ENCODE data around the gene TSPAN7.

Gene TSPAN7

DNA sequence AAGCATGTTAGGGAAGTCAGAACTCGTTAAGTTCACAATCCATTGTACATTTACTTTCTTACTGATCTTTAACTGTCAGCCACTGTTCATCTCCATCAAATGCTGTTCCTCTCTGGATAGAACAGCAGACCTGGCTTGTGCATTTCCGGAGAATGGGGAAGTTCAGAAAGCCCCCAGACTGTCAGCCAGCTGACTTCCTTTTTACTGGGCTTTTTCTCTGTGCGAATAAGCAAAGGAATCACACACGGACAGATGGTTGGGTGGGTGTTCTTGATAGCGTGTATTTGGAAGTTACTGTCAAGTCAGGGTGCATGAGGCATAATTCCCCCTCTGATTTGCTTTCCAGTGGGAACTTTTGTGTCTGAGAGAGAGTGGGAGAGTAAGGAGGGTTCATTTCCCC lies 56.8 kb downstream of the TSPAN7 start:
- Histone ChIP-seq H3K27me3 (ENCODE audit: control insufficient read depth, insufficient read depth, low read length) (peaks cover 8% of the 10 kb centered on the region; the same call in 1 of the 2 replicates), H3K9ac (ENCODE audit: low read length) (no peak overlapping the region), H3K4me1 (ENCODE audit: control insufficient read depth, insufficient read depth, low read length) (no peaks in the 10 kb centered on the region), H3K4me3 (ENCODE audit: low read depth, low read length) (no peak overlapping the region), H3K9me3 (ENCODE audit: control insufficient read depth, insufficient read depth, low read depth, low read length) (no peaks in the 10 kb centered on the region), H3K27ac (ENCODE audit: low read depth, low read length) (no peak overlapping the region), H3K36me3 (ENCODE audit: control insufficient read depth, insufficient read depth, low read length) (no peaks in the 10 kb centered on the region)

DNA sequence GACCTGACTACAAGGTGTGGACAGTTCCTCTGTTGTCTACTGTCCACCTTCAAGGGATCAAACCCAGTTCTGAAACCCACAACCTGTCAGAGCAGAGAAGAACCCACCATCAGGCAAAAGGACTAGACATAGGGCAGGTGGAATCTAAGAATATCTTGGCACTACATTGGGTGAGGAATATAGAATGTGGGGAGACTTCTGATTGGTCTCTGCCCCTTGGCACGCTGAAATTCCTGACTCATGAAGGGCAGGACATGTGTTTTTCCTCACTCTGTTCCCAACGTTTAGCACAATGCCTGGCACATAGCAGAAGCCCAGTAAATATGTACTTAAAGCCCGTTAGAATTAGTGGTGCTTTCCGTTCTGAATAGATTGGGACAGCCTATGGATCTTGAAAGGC lies 59.3 kb downstream of the TSPAN7 start:
- Histone ChIP-seq H3K27me3 (ENCODE audit: control insufficient read depth, insufficient read depth, low read length) (peaks cover 13% of the 10 kb centered on the region; the same call in 1 of the 2 replicates), H3K4me3 (ENCODE audit: low read depth, low read length) (no peak overlapping the region), H3K36me3 (ENCODE audit: control insufficient read depth, insufficient read depth, low read length) (no peaks in the 10 kb centered on the region), H3K9ac (ENCODE audit: low read length) (no peak overlapping the region), H3K9me3 (ENCODE audit: control insufficient read depth, insufficient read depth, low read depth, low read length) (no peaks in the 10 kb centered on the region), H3K4me1 (ENCODE audit: control insufficient read depth, insufficient read depth, low read length) (no peaks in the 10 kb centered on the region), H3K27ac (ENCODE audit: low read depth, low read length) (no peak overlapping the region)

DNA sequence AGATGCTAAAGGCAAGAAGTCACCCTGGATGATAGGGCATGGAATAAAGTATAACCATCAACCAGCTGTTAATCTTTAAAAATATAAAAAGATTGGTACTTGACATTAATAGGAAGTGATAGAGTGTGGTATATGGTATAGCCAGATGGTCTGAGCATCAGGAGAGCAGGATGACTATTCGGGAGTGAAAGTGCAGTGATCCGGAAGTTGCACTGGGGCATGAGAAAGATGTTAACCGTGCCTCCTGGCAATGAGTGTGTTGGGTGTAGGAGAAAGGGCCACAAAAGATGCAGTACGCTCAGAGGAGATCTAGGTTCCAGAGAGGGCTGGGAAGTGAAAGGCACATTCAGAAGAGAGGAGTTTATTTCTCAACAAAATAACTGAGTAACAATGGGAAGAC lies 65.0 kb downstream of the TSPAN7 start:
- Histone ChIP-seq H3K36me3 (ENCODE audit: control insufficient read depth, insufficient read depth, low read length) (no peaks in the 10 kb centered on the region), H3K4me3 (ENCODE audit: low read depth, low read length) (no peak overlapping the region), H3K27me3 (ENCODE audit: control insufficient read depth, insufficient read depth, low read length) (peaks cover 12% of the 10 kb centered on the region; the same call in 1 of the 2 replicates), H3K9ac (ENCODE audit: low read length) (no peak overlapping the region), H3K4me1 (ENCODE audit: control insufficient read depth, insufficient read depth, low read length) (peaks cover 2% of the 10 kb centered on the region; the same call in 1 of the 2 replicates), H3K27ac (ENCODE audit: low read depth, low read length) (no peak overlapping the region), H3K9me3 (ENCODE audit: control insufficient read depth, insufficient read depth, low read depth, low read length) (no peaks in the 10 kb centered on the region)

DNA sequence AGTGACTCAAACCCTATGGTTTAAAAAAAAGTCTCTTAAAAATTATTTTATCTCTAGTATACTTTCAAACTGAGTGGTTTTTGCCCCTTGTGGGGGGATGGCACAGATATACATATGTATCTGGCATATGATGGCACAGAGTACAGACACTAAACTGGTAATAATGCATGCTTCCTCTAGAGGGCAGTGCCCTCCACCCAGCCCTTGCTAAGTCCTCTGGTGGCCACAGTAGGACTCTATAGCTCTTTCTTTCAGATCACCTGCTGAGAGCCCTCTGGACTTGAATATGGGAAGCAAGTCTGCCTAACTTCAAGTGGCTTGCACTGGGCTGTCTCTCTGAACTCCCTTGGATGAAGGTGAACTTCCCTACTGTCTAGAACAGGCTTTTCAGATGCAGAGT lies 66.3 kb downstream of the TSPAN7 start:
- no peak overlapping the region for H3K27ac ChIP-seq (ENCODE audit: low read depth, low read length)
- peaks cover 10% of the 10 kb centered on the region; the same call in 1 of the 2 replicates for H3K27me3 ChIP-seq (ENCODE audit: control insufficient read depth, insufficient read depth, low read length)
- no peak overlapping the region for H3K9ac ChIP-seq (ENCODE audit: low read length)
- H3K4me3 ChIP-seq (ENCODE audit: low read depth, low read length) = no peak overlapping the region
- no peaks in the 10 kb centered on the region for H3K36me3 ChIP-seq (ENCODE audit: control insufficient read depth, insufficient read depth, low read length)
- no peaks in the 10 kb centered on the region for H3K9me3 ChIP-seq (ENCODE audit: control insufficient read depth, insufficient read depth, low read depth, low read length)
- peaks cover 2% of the 10 kb centered on the region; the same call in 1 of the 2 replicates for H3K4me1 ChIP-seq (ENCODE audit: control insufficient read depth, insufficient read depth, low read length)

DNA sequence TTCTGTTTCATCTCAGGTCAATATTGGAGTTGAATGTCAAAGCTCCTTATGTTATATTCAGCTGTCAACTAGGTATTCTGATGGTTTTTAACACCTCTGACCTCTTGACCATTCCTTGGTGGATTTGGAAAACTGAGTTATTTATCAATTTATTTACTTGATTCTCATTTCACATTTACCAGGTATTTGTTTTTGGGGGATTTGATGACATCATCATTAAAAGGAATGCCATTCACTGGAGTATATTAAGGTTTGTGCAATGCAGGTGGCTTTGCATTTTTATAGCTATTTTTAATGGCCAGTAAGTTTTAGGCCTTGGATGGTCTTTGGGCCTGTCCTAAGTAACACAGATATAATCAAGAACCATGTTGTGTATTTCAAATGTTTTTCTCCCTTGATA lies 67.2 kb downstream of the TSPAN7 start:
- no peak overlapping the region for H3K27ac ChIP-seq (ENCODE audit: low read depth, low read length)
- H3K9ac ChIP-seq (ENCODE audit: low read length) = no peak overlapping the region
- no peaks in the 10 kb centered on the region for H3K9me3 ChIP-seq (ENCODE audit: control insufficient read depth, insufficient read depth, low read depth, low read length)
- peaks cover 7% of the 10 kb centered on the region; the same call in 1 of the 2 replicates for H3K27me3 ChIP-seq (ENCODE audit: control insufficient read depth, insufficient read depth, low read length)
- no peak overlapping the region for H3K4me3 ChIP-seq (ENCODE audit: low read depth, low read length)
- H3K36me3 ChIP-seq (ENCODE audit: control insufficient read depth, insufficient read depth, low read length) = no peaks in the 10 kb centered on the region
- peaks cover 2% of the 10 kb centered on the region; the same call in 1 of the 2 replicates for H3K4me1 ChIP-seq (ENCODE audit: control insufficient read depth, insufficient read depth, low read length)

DNA sequence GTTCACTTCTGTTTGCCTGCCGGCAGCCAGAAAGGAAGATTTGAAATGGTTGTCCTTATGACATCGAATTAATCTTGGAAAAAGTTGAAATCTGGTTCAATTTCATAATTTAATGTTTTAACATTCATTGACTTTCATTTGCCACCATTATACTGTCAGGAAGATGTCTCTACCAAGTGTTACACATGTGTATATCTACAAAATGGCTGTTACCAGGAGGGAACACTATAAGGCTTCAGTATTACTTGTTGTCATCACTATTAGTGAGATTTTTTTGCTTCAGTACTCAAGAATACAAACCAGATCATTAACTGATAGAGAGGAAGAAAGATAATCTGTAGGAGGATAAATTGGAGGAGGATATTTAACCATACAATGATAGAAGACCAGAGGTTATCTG lies 71.2 kb downstream of the TSPAN7 start:
- Histone ChIP-seq H3K27me3 (ENCODE audit: control insufficient read depth, insufficient read depth, low read length) (no peaks in the 10 kb centered on the region; the same call in 1 of the 2 replicates), H3K4me1 (ENCODE audit: control insufficient read depth, insufficient read depth, low read length) (peaks cover 12% of the 10 kb centered on the region; the same call in 1 of the 2 replicates), H3K36me3 (ENCODE audit: control insufficient read depth, insufficient read depth, low read length) (no peaks in the 10 kb centered on the region), H3K27ac (ENCODE audit: low read depth, low read length) (no peak overlapping the region), H3K9ac (ENCODE audit: low read length) (no peak overlapping the region), H3K9me3 (ENCODE audit: control insufficient read depth, insufficient read depth, low read depth, low read length) (no peaks in the 10 kb centered on the region), H3K4me3 (ENCODE audit: low read depth, low read length) (no peak overlapping the region)

DNA sequence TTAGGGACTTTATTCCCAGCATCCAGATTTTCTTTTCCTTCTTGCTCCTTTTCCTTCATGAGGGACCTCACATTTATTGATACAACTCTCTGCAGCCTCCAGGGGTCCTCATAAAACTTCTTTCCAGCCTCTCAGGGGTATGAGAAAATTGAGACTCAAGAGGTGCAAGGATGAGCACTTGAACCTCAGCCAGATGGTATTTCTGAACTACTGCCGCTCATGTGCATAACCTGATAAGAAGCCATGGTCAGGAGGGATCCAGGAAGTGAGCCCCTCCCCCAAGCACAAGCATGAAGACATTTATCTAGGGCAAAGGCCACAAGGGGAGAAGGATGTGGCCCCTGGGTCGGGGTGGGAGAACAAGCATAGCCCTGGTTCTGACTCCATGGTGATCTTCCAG lies 73.3 kb downstream of the TSPAN7 start:
- H3K27ac ChIP-seq (ENCODE audit: low read depth, low read length) = no peak overlapping the region
- no peaks in the 10 kb centered on the region for H3K36me3 ChIP-seq (ENCODE audit: control insufficient read depth, insufficient read depth, low read length)
- H3K4me1 ChIP-seq (ENCODE audit: control insufficient read depth, insufficient read depth, low read length) = peaks cover 9% of the 10 kb centered on the region; the same call in 1 of the 2 replicates
- no peaks in the 10 kb centered on the region for H3K9me3 ChIP-seq (ENCODE audit: control insufficient read depth, insufficient read depth, low read depth, low read length)
- H3K27me3 ChIP-seq (ENCODE audit: control insufficient read depth, insufficient read depth, low read length) = no peaks in the 10 kb centered on the region; the same call in 1 of the 2 replicates
- no peak overlapping the region for H3K9ac ChIP-seq (ENCODE audit: low read length)
- no peak overlapping the region for H3K4me3 ChIP-seq (ENCODE audit: low read depth, low read length)

DNA sequence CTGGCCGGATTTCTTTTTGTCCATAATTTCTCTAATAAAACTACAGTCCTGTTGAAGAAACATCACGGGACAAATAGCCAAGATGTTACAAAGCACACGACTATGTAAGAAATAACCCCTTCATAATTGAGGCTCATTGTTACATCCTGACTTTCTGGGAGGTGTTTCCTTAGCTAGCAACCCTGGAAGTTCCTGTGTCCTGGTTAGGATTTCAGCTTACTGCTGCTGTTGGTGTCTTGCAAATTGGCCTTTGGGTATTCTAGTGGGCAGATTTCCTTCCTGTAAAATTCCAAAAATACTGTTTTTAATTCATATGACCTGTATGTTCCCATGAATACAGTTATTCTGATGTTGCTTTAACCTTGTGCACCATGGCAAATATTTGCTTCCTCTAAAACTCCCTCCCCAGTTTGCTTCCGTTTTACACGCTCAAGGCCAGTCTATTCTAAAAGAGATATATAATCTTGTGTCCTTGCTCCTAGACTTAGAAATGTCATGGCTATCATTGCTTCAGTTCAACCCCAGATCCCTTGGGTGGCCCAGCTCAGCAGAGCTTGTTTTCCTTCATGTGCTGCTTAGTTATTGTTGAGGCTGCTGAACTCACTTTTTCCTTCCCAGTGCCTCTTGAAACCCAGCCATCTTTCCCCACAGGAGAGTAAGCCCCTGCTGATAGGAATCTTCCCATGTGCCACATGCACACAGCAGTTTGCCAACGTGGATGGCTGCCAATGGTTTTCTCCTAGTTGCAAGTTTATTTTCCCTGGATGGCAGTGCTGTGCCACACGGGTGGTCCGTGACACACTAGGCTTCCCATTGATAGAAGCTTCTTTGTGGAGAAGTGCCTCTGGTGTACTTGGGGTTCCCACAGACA lies 75.8 kb downstream of the TSPAN7 start:
- H3K27ac ChIP-seq (ENCODE audit: low read depth, low read length) = no peak overlapping the region
- no peak overlapping the region for H3K4me3 ChIP-seq (ENCODE audit: low read depth, low read length)
- H3K9me3 ChIP-seq (ENCODE audit: control insufficient read depth, insufficient read depth, low read depth, low read length) = no peaks in the 10 kb centered on the region
- no peaks in the 10 kb centered on the region for H3K36me3 ChIP-seq (ENCODE audit: control insufficient read depth, insufficient read depth, low read length)
- no peaks in the 10 kb centered on the region; the same call in 1 of the 2 replicates for H3K27me3 ChIP-seq (ENCODE audit: control insufficient read depth, insufficient read depth, low read length)
- no peak overlapping the region for H3K9ac ChIP-seq (ENCODE audit: low read length)
- peaks cover 9% of the 10 kb centered on the region; the same call in 1 of the 2 replicates for H3K4me1 ChIP-seq (ENCODE audit: control insufficient read depth, insufficient read depth, low read length)

DNA sequence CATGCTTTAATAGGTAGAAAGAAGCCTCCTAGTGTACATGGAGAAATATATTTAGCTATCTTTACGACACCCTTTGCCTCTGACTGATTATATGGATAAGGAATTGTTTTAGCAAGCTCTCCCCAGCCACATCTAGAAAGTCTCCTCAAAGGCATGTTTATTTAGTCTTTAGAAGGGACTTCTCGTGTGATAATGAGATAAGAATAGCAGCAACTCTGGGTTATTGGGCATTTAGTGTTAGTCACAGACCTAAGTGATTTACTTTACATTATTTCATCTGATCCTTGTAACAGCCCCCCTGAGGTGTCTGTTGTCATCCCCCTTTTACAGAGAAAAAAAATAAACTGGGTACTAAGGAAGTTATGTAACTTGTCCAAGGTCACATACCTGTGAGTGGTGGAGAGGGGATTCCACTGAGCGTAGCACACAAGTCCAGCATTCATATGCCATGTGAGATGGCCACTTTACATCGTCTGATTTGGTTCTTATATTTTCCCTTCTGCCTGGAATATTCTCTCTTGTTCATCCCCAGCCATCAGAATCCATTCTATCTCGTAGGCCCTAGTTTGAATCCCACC lies 77.7 kb downstream of the TSPAN7 start:
- H3K36me3 ChIP-seq (ENCODE audit: control insufficient read depth, insufficient read depth, low read length) = no peaks in the 10 kb centered on the region
- no peak overlapping the region for H3K27ac ChIP-seq (ENCODE audit: low read depth, low read length)
- H3K4me1 ChIP-seq (ENCODE audit: control insufficient read depth, insufficient read depth, low read length) = peaks cover 9% of the 10 kb centered on the region; the same call in 1 of the 2 replicates
- H3K9me3 ChIP-seq (ENCODE audit: control insufficient read depth, insufficient read depth, low read depth, low read length) = no peaks in the 10 kb centered on the region
- no peak overlapping the region for H3K9ac ChIP-seq (ENCODE audit: low read length)
- H3K27me3 ChIP-seq (ENCODE audit: control insufficient read depth, insufficient read depth, low read length) = no peaks in the 10 kb centered on the region; the same call in 1 of the 2 replicates
- no peak overlapping the region for H3K4me3 ChIP-seq (ENCODE audit: low read depth, low read length)

DNA sequence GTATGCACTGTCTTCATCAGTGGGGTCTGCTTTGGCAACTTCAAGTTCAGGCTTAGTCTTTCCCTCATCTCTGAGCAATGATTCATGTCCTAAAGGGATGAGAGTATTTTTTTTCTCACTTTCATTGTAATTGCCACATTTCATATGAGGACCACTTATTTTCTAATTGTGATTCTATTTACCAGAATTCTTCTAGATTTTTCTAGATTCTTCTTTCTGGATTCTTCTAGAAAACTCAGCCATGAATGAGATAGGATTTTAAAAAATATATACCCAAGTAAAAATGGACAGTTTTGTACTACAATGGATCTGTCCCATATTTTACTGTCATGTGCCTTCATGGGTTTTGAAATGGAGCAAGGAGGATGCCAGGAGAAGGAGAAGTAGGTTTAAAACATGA lies 78.4 kb downstream of the TSPAN7 start:
- peaks cover 3% of the 10 kb centered on the region; the same call in 1 of the 2 replicates for H3K27me3 ChIP-seq (ENCODE audit: control insufficient read depth, insufficient read depth, low read length)
- H3K27ac ChIP-seq (ENCODE audit: low read depth, low read length) = no peak overlapping the region
- peaks cover 3% of the 10 kb centered on the region; the same call in 1 of the 2 replicates for H3K4me1 ChIP-seq (ENCODE audit: control insufficient read depth, insufficient read depth, low read length)
- H3K9me3 ChIP-seq (ENCODE audit: control insufficient read depth, insufficient read depth, low read depth, low read length) = no peaks in the 10 kb centered on the region
- no peak overlapping the region for H3K9ac ChIP-seq (ENCODE audit: low read length)
- no peak overlapping the region for H3K4me3 ChIP-seq (ENCODE audit: low read depth, low read length)
- H3K36me3 ChIP-seq (ENCODE audit: control insufficient read depth, insufficient read depth, low read length) = no peaks in the 10 kb centered on the region

DNA sequence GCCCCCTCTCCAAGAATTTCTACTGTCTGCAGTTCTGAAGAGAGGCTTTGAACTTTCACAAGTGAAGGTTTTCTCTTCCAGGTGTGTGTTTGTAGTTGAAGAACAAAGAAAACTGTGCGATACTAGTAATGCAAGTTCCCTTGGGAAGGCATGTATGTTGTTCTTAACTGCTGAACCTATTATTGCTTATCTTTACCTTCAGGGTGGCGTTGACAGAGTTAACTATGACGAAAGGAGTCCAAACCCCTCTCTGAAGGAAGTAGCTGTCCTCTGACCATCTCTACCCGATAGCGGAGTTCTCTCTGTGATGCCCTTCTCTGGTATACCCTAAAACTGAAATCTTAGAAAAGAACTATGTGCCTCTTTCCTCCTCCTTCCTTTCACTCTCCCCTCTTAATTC lies 79.9 kb downstream of the TSPAN7 start:
- no peaks in the 10 kb centered on the region for H3K9me3 ChIP-seq (ENCODE audit: control insufficient read depth, insufficient read depth, low read depth, low read length)
- H3K27me3 ChIP-seq (ENCODE audit: control insufficient read depth, insufficient read depth, low read length) = peaks cover 5% of the 10 kb centered on the region; the same call in 1 of the 2 replicates
- H3K36me3 ChIP-seq (ENCODE audit: control insufficient read depth, insufficient read depth, low read length) = no peaks in the 10 kb centered on the region
- no peaks in the 10 kb centered on the region; the same call in 1 of the 2 replicates for H3K4me1 ChIP-seq (ENCODE audit: control insufficient read depth, insufficient read depth, low read length)
- no peak overlapping the region for H3K9ac ChIP-seq (ENCODE audit: low read length)
- no peak overlapping the region for H3K4me3 ChIP-seq (ENCODE audit: low read depth, low read length)
- no peak overlapping the region for H3K27ac ChIP-seq (ENCODE audit: low read depth, low read length)
